Fibroblast of peridontal ligament (primary cell): ENCODE measurements around the gene RAB40A.
"Not testable (repeated sequence)": the region's sequence is repeated elsewhere in the genome, so short reads cannot be mapped to it uniquely, and the experiment has no call there.

ENCODE experiments used
- DNase-seq: peaks from one replicate; pipeline ENCODE4 v3.0.0-alpha.2; 2010; ENCODE audit errors: extremely low read depth

The RAB40A gene

GRCh38 chrX:103464072-103464773, 55.1 kb downstream of the RAB40A start:
- DNase-seq, result peak; percentile 69

- no peak for DNase-seq
Measured at GRCh38 chrX:103461156-103461555, 58.1 kb downstream of the RAB40A start.

GRCh38 chrX:103460001-103460755, 59.1 kb downstream of the RAB40A start:
- DNase-seq, result not testable (repeated sequence)

GRCh38 chrX:103453655-103454054, 65.6 kb downstream of the RAB40A start:
- DNase-seq, result peak; percentile 97
